Neuronal stem cell (in vitro differentiated cells): ENCODE results near the gene CRYBA1.

Experiments used
- DNase-seq: peaks from one replicate; pipeline ENCODE4 v3.0.0-alpha.2; 2013; ENCODE audit warnings: low spot score
- H2AFZ ChIP-seq: one replicate; pipeline ENCODE4 v1.6.1; 2013; ENCODE audit warnings: mild to moderate bottlenecking, low read length, inconsistent platforms
- H2AK5ac ChIP-seq: 2 replicates; pipeline ENCODE4 v1.6.1; 2013; ENCODE audit warnings: low read depth, mild to moderate bottlenecking, inconsistent platforms, low read length, moderate library complexity, mixed read lengths
- H2BK120ac ChIP-seq: 2 replicates; pipeline ENCODE4 v1.6.1; 2013; ENCODE audit warnings: low read depth, mild to moderate bottlenecking, inconsistent platforms, low read length, moderate library complexity, mixed read lengths
- H2BK12ac ChIP-seq: one replicate; pipeline ENCODE4 v1.6.1; 2013; ENCODE audit warnings: low read length, inconsistent platforms
- H2BK15ac ChIP-seq: 2 replicates; pipeline ENCODE4 v1.6.1; 2013; ENCODE audit warnings: mild to moderate bottlenecking, low read length, inconsistent platforms, mixed read lengths
- H2BK5ac ChIP-seq: one replicate; pipeline ENCODE4 v1.6.1; 2013; ENCODE audit warnings: inconsistent platforms, mild to moderate bottlenecking, low read length, moderate library complexity
- H3K14ac ChIP-seq: one replicate; pipeline ENCODE4 v1.6.1; 2013; ENCODE audit warnings: low read length, inconsistent platforms
- H3K18ac ChIP-seq: 2 replicates; pipeline ENCODE4 v1.6.1; 2013; ENCODE audit warnings: low read length, inconsistent platforms
- H3K23ac ChIP-seq: 2 replicates; pipeline ENCODE4 v1.6.1; 2013; ENCODE audit warnings: low read depth, mild to moderate bottlenecking, mixed read lengths, low read length, inconsistent platforms; ENCODE audit not compliant: poor library complexity
- H3K27ac ChIP-seq: replicated peaks from 3 replicates; pipeline ENCODE4 v1.5.1; 2013; ENCODE audit warnings: low read length, inconsistent platforms
- H3K27me3 ChIP-seq, 3 experiments: 2 replicates each; pipeline ENCODE4 v1.6.1; 2013; ENCODE audit warnings: low read length in 3 of 3, mild to moderate bottlenecking in 2 of 3, inconsistent platforms in 1 of 3, low read depth in 1 of 3, mixed read lengths in 1 of 3, moderate library complexity in 1 of 3; ENCODE audit not compliant: control insufficient read depth in 3 of 3, insufficient read depth in 3 of 3
- H3K36me3 ChIP-seq, 2 donors: replicated peaks in 1 of 2; 2 replicates each; pipeline ENCODE4 v1.6.1; 2013; ENCODE audit warnings: low read length in 2 of 2; ENCODE audit not compliant: control insufficient read depth in 2 of 2, insufficient read depth in 2 of 2
- H3K4ac ChIP-seq: 2 replicates; pipeline ENCODE4 v1.6.1; 2013; ENCODE audit warnings: inconsistent platforms, mild to moderate bottlenecking, low read length, moderate library complexity
- H3K4me1 ChIP-seq, 2 donors: 1 replicate in 1 of 2; 2 replicates in 1 of 2; pipeline ENCODE4 v1.6.1; 2013; ENCODE audit warnings: low read length in 2 of 2, low read depth in 1 of 2; ENCODE audit not compliant: control insufficient read depth in 2 of 2, insufficient read depth in 1 of 2
- H3K4me2 ChIP-seq: one replicate; pipeline ENCODE4 v1.6.1; 2013; ENCODE audit warnings: mild to moderate bottlenecking, low read length, inconsistent platforms; ENCODE audit not compliant: insufficient read depth, poor library complexity, severe bottlenecking
- H3K4me3 ChIP-seq, 2 donors: 2 replicates each; pipeline ENCODE4 v1.5.1; 2013; ENCODE audit warnings: low read length in 2 of 2, mild to moderate bottlenecking in 2 of 2, inconsistent platforms in 1 of 2, moderate library complexity in 1 of 2
- H3K79me1 ChIP-seq: one replicate; pipeline ENCODE4 v1.6.1; 2013; ENCODE audit warnings: low read depth, mild to moderate bottlenecking, inconsistent platforms, low read length, moderate library complexity
- H3K9ac ChIP-seq: one replicate; pipeline ENCODE4 v1.6.1; 2013; ENCODE audit warnings: mild to moderate bottlenecking, low read depth, low read length, inconsistent platforms; ENCODE audit not compliant: poor library complexity
- H3K9me3 ChIP-seq, 2 donors: replicated peaks in 1 of 2; 2 replicates each; pipeline versions ENCODE3 to v1.6.1; 2013; ENCODE audit warnings: low read length in 2 of 2, mild to moderate bottlenecking in 2 of 2, inconsistent platforms in 1 of 2, low read depth in 1 of 2, mixed read lengths in 1 of 2, moderate library complexity in 1 of 2; ENCODE audit not compliant: control insufficient read depth in 2 of 2, insufficient read depth in 1 of 2
- H4K8ac ChIP-seq: one replicate; pipeline ENCODE4 v1.6.1; 2013; ENCODE audit warnings: low read depth, mild to moderate bottlenecking, inconsistent platforms, low read length, moderate library complexity
- H4K91ac ChIP-seq: one replicate; pipeline ENCODE4 v1.6.1; 2013; ENCODE audit warnings: low read length, low read depth, mild to moderate bottlenecking, inconsistent platforms; ENCODE audit not compliant: poor library complexity
- WGBS, 2 donors: extraction: QIAGEN DNeasy Blood & Tissue Kit; methylation state at CpG; one replicate each; pipeline ENCODE4 v1.1.7; 2013; ENCODE audit warnings: missing lambda C conversion rate in 2 of 2, mixed read lengths in 1 of 2; ENCODE audit not compliant: insufficient read length in 2 of 2, insufficient replicate concordance in 1 of 2; ENCODE audit errors: extremely low coverage in 2 of 2; 5-methylcytosine and 5-hydroxymethylcytosine counted together

Gene CRYBA1

GRCh38 chr17:29292992-29293889 is 46.6 kb downstream of the CRYBA1 start:
- Histone ChIP-seq H3K36me3 (peaks cover 2 to 27% of the 10 kb centered on the region in 2 donors), H3K9me3 (peaks cover 0 to 19% of the 10 kb centered on the region in 2 donors), H2BK12ac (peak overlapping the region; percentile 41), H2AK5ac (peak overlapping the region; percentile 97), H3K27me3 (no peaks in the 10 kb centered on the region), H2BK5ac (peak overlapping the region; percentile 100), H3K27ac (peak overlapping the region; percentile 93), H3K9ac (peak overlapping the region; percentile 95), H2BK120ac (peak overlapping the region; percentile 94), H3K23ac (peak overlapping the region; percentile 98), H3K4me2 (peak overlapping the region; percentile 71), H4K8ac (no peak overlapping the region), H3K79me1 (no peaks in the 10 kb centered on the region), H3K4me1 (peaks cover 1 to 7% of the 10 kb centered on the region in 2 donors), H3K4ac (peak overlapping the region; percentile 76), H2AFZ (peak overlapping the region; percentile 69), H2BK15ac (no peak overlapping the region), H3K14ac (peak overlapping the region; percentile 95), H3K18ac (peak overlapping the region; percentile 97), H4K91ac (no peak overlapping the region), H3K4me3 (peak overlapping the region; percentile 89 to 96)
- WGBS, 2 donors: no CpG with 5 or more reads among the region's 54 CpGs
- peak; percentile 66 for DNase-seq

DNA sequence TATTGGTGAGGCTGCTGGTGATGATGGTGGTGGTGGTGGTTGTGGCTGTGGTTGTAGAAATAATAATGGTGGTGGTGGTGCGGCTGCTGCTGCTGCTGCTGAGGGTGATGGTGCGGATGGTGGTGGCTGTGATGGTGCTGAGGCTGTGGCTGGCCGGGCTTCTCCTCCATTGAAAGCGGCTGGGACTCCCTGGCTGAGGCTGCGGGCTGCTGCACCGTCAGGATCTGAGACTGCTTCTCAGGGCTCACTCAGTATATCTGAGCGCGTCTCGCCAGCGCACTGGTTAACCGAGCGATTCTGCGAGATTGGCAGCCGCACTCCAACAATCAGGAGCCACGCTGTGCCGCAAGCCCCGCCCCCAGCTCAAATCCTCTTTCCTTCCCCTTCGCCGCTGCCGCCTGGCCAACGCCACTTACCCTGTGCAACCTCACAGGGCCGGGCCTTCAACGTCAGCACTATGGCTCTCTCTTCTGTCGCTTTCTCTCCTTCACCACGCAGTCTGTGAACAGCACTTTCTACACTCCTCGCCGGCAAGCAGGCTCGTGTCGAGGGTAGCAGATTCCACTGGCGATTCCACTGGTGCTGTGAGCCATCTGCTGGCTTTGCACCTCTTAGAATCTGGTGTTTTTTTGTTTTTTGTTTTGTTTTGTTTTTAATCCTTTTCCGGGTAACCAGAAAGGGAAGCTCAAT is 47.4 kb downstream of the CRYBA1 start, which contains the start of gene NUFIP2:
Gene NUFIP2 (minus strand): TSS at position 259 of the 690 bp plus-strand sequence. CDS start 89 bp downstream, at position 170.
- Histone ChIP-seq H3K27ac (peak within 1 kb of the TSS; percentile 99), H3K4me3 (peak within 1 kb of the TSS; percentile 89 to 96), H4K8ac (no peak within 1 kb of the TSS), H2BK12ac (peak within 1 kb of the TSS; percentile 65), H2AK5ac (peak within 1 kb of the TSS; percentile 97), H4K91ac (no peak within 1 kb of the TSS), H2BK15ac (no peak within 1 kb of the TSS), H3K14ac (peak within 1 kb of the TSS; percentile 95), H3K4ac (peak within 1 kb of the TSS; percentile 76), H2BK120ac (peak within 1 kb of the TSS; percentile 94), H3K9ac (peak within 1 kb of the TSS; percentile 95), H3K27me3 (no peaks in the 10 kb centered on the region), H3K4me1 (peaks cover 1 to 7% of the 10 kb centered on the region in 2 donors), H3K79me1 (no peaks in the 10 kb centered on the region), H3K23ac (peak within 1 kb of the TSS; percentile 98), H3K4me2 (peak within 1 kb of the TSS; percentile 95), H3K18ac (peak within 1 kb of the TSS; percentile 99), H3K9me3 (peaks cover 0 to 11% of the 10 kb centered on the region in 2 donors), H2BK5ac (peak within 1 kb of the TSS; percentile 100), H3K36me3 (peaks cover 2 to 19% of the 10 kb centered on the region in 2 donors), H2AFZ (peak within 1 kb of the TSS; percentile 76)
- WGBS, 2 donors: no CpG with 5 or more reads among the region's 31 CpGs
- DNase-seq: peak; percentile 97

GRCh38 chr17:29294580-29294900 is 47.9 kb downstream of the CRYBA1 start:
- Histone ChIP-seq H3K4me1 (peaks cover 1 to 7% of the 10 kb centered on the region in 2 donors), H3K36me3 (peaks cover 2 to 14% of the 10 kb centered on the region in 2 donors), H3K27ac (peak overlapping the region; percentile 99), H2BK120ac (no peak overlapping the region), H3K4me2 (peak overlapping the region; percentile 95), H3K18ac (no peak overlapping the region), H2BK15ac (no peak overlapping the region), H4K8ac (no peak overlapping the region), H3K79me1 (no peaks in the 10 kb centered on the region), H3K4ac (no peak overlapping the region), H2BK12ac (no peak overlapping the region), H3K27me3 (no peaks in the 10 kb centered on the region), H4K91ac (no peak overlapping the region), H2AFZ (peak overlapping the region; percentile 76), H3K9ac (no peak overlapping the region), H3K23ac (no peak overlapping the region), H3K9me3 (peaks cover 0 to 8% of the 10 kb centered on the region in 2 donors), H2AK5ac (no peak overlapping the region), H3K14ac (no peak overlapping the region), H3K4me3 (peak overlapping the region in 1 of 2 donors; percentile 96), H2BK5ac (peak overlapping the region; percentile 100)
- DNase-seq: no peak
- whole genome bisulfite sequencing, 2 donors: no CpG with 5 or more reads among the region's 2 CpGs

DNA sequence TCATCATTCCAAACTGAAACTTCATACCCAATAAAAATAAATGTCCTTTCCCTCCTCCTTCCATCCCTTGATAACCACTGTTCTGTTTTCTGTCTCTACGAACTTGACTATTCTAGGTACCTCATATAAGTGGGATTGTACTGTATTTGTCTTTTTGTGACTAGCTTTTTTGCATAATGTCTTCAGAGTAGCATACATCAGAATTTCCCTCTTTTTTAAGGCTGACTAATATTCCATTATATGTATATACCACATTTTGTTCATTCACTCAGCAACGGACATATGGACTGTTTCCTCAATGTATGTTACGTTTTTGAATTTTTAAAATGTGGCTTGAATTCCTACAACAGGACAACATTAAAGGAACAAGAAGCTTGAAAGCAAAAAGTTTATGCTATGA is 48.8 kb downstream of the CRYBA1 start:
- peaks cover 0 to 5% of the 10 kb centered on the region in 2 donors for H3K36me3 ChIP-seq
- no peak overlapping the region for H2BK120ac ChIP-seq
- no peak overlapping the region for H2AK5ac ChIP-seq
- H2AFZ ChIP-seq: no peak overlapping the region
- H4K8ac ChIP-seq: no peak overlapping the region
- no peak overlapping the region for H3K4me2 ChIP-seq
- H3K9me3 ChIP-seq: no peaks in the 10 kb centered on the region
- H2BK5ac ChIP-seq: no peak overlapping the region
- H3K18ac ChIP-seq: no peak overlapping the region
- H4K91ac ChIP-seq: no peak overlapping the region
- no peaks in the 10 kb centered on the region for H3K79me1 ChIP-seq
- no peaks in the 10 kb centered on the region for H3K27me3 ChIP-seq
- no peak overlapping the region for H2BK12ac ChIP-seq
- H3K27ac ChIP-seq: no peak overlapping the region
- no peak overlapping the region for H2BK15ac ChIP-seq
- H3K4me3 ChIP-seq: no peak overlapping the region
- no peak overlapping the region for H3K23ac ChIP-seq
- H3K9ac ChIP-seq: no peak overlapping the region
- H3K4me1 ChIP-seq: peaks cover 0 to 5% of the 10 kb centered on the region in 2 donors
- DNase-seq: no peak
- WGBS, 2 donors: no CpG with 5 or more reads among the region's 3 CpGs
- no peak overlapping the region for H3K4ac ChIP-seq
- H3K14ac ChIP-seq: no peak overlapping the region
